Measurements from ENCODE around the gene GAB3.
A peak's percentile ranks its signal among the peaks of the same experiment; 100 is the strongest.

The GAB3 gene

GRCh38 chrX:154750301-154751202 is at the start of gene GAB3:
Gene GAB3 (minus strand): TSS chrX:154751077. CDS start chrX:154751025, 52 bp downstream.
- no peak for DNase-seq (ENCODE audit: low read depth)

GRCh38 chrX:154799556-154800348 is 48.9 kb upstream of the GAB3 start:
- DNase-seq (ENCODE audit: low read depth) = no peak

GRCh38 chrX:154797006-154797405 is 46.1 kb upstream of the GAB3 start:
- DNase-seq (ENCODE audit: low read depth) = no peak

GRCh38 chrX:154795016-154795415 is 44.1 kb upstream of the GAB3 start:
- DNase-seq (ENCODE audit: low read depth) = no peak

GRCh38 chrX:154793084-154793795 is 42.4 kb upstream of the GAB3 start:
- DNase-seq (ENCODE audit: low read depth) = no peak

GRCh38 chrX:154791939-154792338 is 41.1 kb upstream of the GAB3 start:
- DNase-seq (ENCODE audit: low read depth) = no peak

- no peak for DNase-seq (ENCODE audit: low read depth)
Measured at GRCh38 chrX:154791467-154791866, 40.6 kb upstream of the GAB3 start.

- no peak for DNase-seq (ENCODE audit: low read depth)
Measured at GRCh38 chrX:154785716-154786115, 34.8 kb upstream of the GAB3 start.

GRCh38 chrX:154784149-154784995 is 33.5 kb upstream of the GAB3 start:
- DNase-seq (ENCODE audit: low read depth) = no peak

- no peak for DNase-seq (ENCODE audit: low read depth)
Measured at GRCh38 chrX:154780968-154781367, 30.1 kb upstream of the GAB3 start.

- DNase-seq (ENCODE audit: low read depth) = no peak
Measured at GRCh38 chrX:154779261-154779660, 28.4 kb upstream of the GAB3 start.

GRCh38 chrX:154776753-154777152 is 25.9 kb upstream of the GAB3 start:
- DNase-seq (ENCODE audit: low read depth) = no peak

GRCh38 chrX:154775419-154776349 is 24.8 kb upstream of the GAB3 start:
- DNase-seq (ENCODE audit: low read depth) = no peak

GRCh38 chrX:154774622-154775021 is 23.7 kb upstream of the GAB3 start:
- no peak for DNase-seq (ENCODE audit: low read depth)

- DNase-seq (ENCODE audit: low read depth) = peak; percentile 82
Measured at GRCh38 chrX:154762537-154763296, 11.8 kb upstream of the GAB3 start, which contains the start of gene DKC1. Gene DKC1 (plus strand): TSS chrX:154762864. CDS start chrX:154762966, 102 bp downstream.

- no peak for DNase-seq (ENCODE audit: low read depth)
Measured at GRCh38 chrX:154761977-154762536, 11.2 kb upstream of the GAB3 start.

- DNase-seq (ENCODE audit: low read depth) = no peak
Measured at GRCh38 chrX:154758696-154759095, 7.8 kb upstream of the GAB3 start.

- no peak for DNase-seq (ENCODE audit: low read depth)
Measured at GRCh38 chrX:154751669-154752271, 893 bp upstream of the GAB3 start.

- no peak for DNase-seq (ENCODE audit: low read depth)
Measured at GRCh38 chrX:154751203-154751668, 359 bp upstream of the GAB3 start.

All from HS-27A (cell line).